ENCODE results near the gene CNTNAP2.

- TF ChIP-seq, protein P1, sequence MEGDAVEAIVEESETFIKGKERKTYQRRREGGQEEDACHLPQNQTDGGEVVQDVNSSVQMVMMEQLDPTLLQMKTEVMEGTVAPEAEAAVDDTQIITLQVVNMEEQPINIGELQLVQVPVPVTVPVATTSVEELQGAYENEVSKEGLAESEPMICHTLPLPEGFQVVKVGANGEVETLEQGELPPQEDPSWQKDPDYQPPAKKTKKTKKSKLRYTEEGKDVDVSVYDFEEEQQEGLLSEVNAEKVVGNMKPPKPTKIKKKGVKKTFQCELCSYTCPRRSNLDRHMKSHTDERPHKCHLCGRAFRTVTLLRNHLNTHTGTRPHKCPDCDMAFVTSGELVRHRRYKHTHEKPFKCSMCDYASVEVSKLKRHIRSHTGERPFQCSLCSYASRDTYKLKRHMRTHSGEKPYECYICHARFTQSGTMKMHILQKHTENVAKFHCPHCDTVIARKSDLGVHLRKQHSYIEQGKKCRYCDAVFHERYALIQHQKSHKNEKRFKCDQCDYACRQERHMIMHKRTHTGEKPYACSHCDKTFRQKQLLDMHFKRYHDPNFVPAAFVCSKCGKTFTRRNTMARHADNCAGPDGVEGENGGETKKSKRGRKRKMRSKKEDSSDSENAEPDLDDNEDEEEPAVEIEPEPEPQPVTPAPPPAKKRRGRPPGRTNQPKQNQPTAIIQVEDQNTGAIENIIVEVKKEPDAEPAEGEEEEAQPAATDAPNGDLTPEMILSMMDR (conservative IDR thresholded peaks at IDR 0.05; ENCODE audit: low read depth, low read length): no peak
- TF ChIP-seq POLR2A (IDR thresholded peaks at IDR 0.05; ENCODE audit: low read depth, low read length) (no peak), BHLHE40 (IDR thresholded peaks at IDR 0.05; ENCODE audit: low read depth, low read length) (no peak), CHD1 (IDR thresholded peaks at IDR 0.05; ENCODE audit: low read depth, low read length) (no peak), FOS (IDR thresholded peaks at IDR 0.05; ENCODE audit: low read depth, low read length) (no peak), MAFK (IDR thresholded peaks at IDR 0.05; ENCODE audit: low read depth, low read length) (no peak)
Measured at GRCh38 chr7:148135997-148136396, 2019.4 kb downstream of the CNTNAP2 start.
